HG02759 (cell line): ENCODE data around the gene BLCAP.

Source experiments
- ATAC-seq: cut with Tn5 transposase; IDR thresholded peaks from one replicate; pipeline ENCODE4 v1.9.1; 2021; ENCODE audit warnings: mild to moderate bottlenecking, moderate library complexity; ENCODE audit not compliant: unreplicated experiment

BLCAP gene

GRCh38 chr20:37518059-37518458, 9.6 kb downstream of the BLCAP start:
- no peak for ATAC-seq

- ATAC-seq = no peak
Observed at GRCh38 chr20:37516811-37517750, 10.6 kb downstream of the BLCAP start.

- ATAC-seq = no peak
Observed at GRCh38 chr20:37515876-37516275, 11.8 kb downstream of the BLCAP start.

- ATAC-seq = no peak
Observed at GRCh38 chr20:37513779-37514359, 13.8 kb downstream of the BLCAP start.

GRCh38 chr20:37511610-37512275, 15.9 kb downstream of the BLCAP start:
- ATAC-seq = no peak

GRCh38 chr20:37510226-37510625, 17.4 kb downstream of the BLCAP start:
- ATAC-seq = no peak

GRCh38 chr20:37506152-37506725, 21.4 kb downstream of the BLCAP start:
- no peak for ATAC-seq

GRCh38 chr20:37505263-37506151, 22.2 kb downstream of the BLCAP start:
- ATAC-seq = no peak

- ATAC-seq = no peak
Observed at GRCh38 chr20:37504404-37505096, 23.1 kb downstream of the BLCAP start.

GRCh38 chr20:37503256-37503927, 24.3 kb downstream of the BLCAP start:
- no peak for ATAC-seq

- ATAC-seq = no peak
Observed at GRCh38 chr20:37502654-37503053, 25.0 kb downstream of the BLCAP start.

GRCh38 chr20:37501940-37502339, 25.7 kb downstream of the BLCAP start:
- no peak for ATAC-seq

- no peak for ATAC-seq
Observed at GRCh38 chr20:37500311-37500710, 27.4 kb downstream of the BLCAP start.

GRCh38 chr20:37498066-37498665, 29.5 kb downstream of the BLCAP start:
- ATAC-seq = no peak

- no peak for ATAC-seq
Observed at GRCh38 chr20:37494796-37495195, 32.9 kb downstream of the BLCAP start.

- no peak for ATAC-seq
Observed at GRCh38 chr20:37494301-37494700, 33.4 kb downstream of the BLCAP start.

- no peak for ATAC-seq
Observed at GRCh38 chr20:37492945-37493344, 34.7 kb downstream of the BLCAP start.

- no peak for ATAC-seq
Observed at GRCh38 chr20:37492096-37492625, 35.5 kb downstream of the BLCAP start.
